GM12878 (cell line): Measurements from ENCODE around the gene ZNF570. TPM values are rescaled to one million over a fixed set of nuclear protein-coding genes. Genes with fewer than 3 reads are reported as not detected.

Experiments
- ATF2 ChIP-seq: IDR thresholded peaks from 2 replicates; pipeline ENCODE4 v1.6.1; 2012; ENCODE audit warnings: low read length, inconsistent platforms
- BCLAF1 ChIP-seq: fragments of 450-650 bp; IDR thresholded peaks from 2 replicates; pipeline ENCODE4 v1.6.1; 2017; ENCODE audit warnings: antibody characterized with exemption, mild to moderate bottlenecking, moderate library complexity
- CBX5 ChIP-seq: sonication (generic); IDR thresholded peaks from 2 replicates; pipeline ENCODE4 v1.6.1; 2016; ENCODE audit warnings: low read depth, moderate library complexity, mild to moderate bottlenecking, inconsistent platforms
- CREB1 ChIP-seq: IDR thresholded peaks from 2 replicates; pipeline ENCODE4 v1.6.1; 2012; ENCODE audit warnings: low read depth, mild to moderate bottlenecking, inconsistent platforms
- HCFC1 ChIP-seq: fragments of 150-350 bp; IDR thresholded peaks from 2 replicates; pipeline ENCODE4 v1.6.1; 2014; ENCODE audit warnings: low read length
- KAT2A ChIP-seq: conservative IDR thresholded peaks from 2 replicates; pipeline ENCODE4 v1.6.1; 2011; ENCODE audit warnings: low read depth, low read length; ENCODE audit not compliant: control insufficient read depth
- KLF5 ChIP-seq: fragments of 450-650 bp; IDR thresholded peaks from 2 replicates; pipeline ENCODE4 v1.6.1; 2014; ENCODE audit warnings: mild to moderate bottlenecking; ENCODE audit not compliant: partially characterized antibody
- MAX ChIP-seq: IDR thresholded peaks from 2 replicates; pipeline ENCODE4 v1.6.1; 2012; ENCODE audit warnings: low read depth, low read length, improper control_type of control experiment
- NR2C2 ChIP-seq: IDR thresholded peaks from 2 replicates; pipeline ENCODE4 v1.6.1; 2011; ENCODE audit warnings: borderline replicate concordance, low read depth; ENCODE audit not compliant: control insufficient read depth, insufficient read length
- RFX5 ChIP-seq: IDR thresholded peaks from 2 replicates; pipeline ENCODE4 v1.6.1; 2011; ENCODE audit warnings: low read depth, low read length, improper control_type of control experiment
- SPI1 ChIP-seq: IDR thresholded peaks from 2 replicates; pipeline ENCODE4 v1.6.1; 2011; ENCODE audit warnings: low read depth, mild to moderate bottlenecking, low read length, moderate library complexity, borderline replicate concordance; ENCODE audit not compliant: insufficient read depth
- TAF1 ChIP-seq: IDR thresholded peaks from 2 replicates; pipeline ENCODE4 v1.6.1; 2011; ENCODE audit warnings: mild to moderate bottlenecking, low read depth, low read length, borderline replicate concordance
- YBX1 ChIP-seq: fragments of 450-650 bp; IDR thresholded peaks from 2 replicates; pipeline ENCODE4 v1.6.1; 2016; ENCODE audit warnings: antibody characterized with exemption
- ZBTB33 ChIP-seq: fragments of 450-650 bp; IDR thresholded peaks from 2 replicates; pipeline ENCODE4 v1.6.1; 2017; ENCODE audit warnings: mild to moderate bottlenecking
- ZNF687 ChIP-seq: fragments of 450-650 bp; IDR thresholded peaks from 2 replicates; pipeline ENCODE4 v1.6.1; 2017; ENCODE audit warnings: mild to moderate bottlenecking, moderate library complexity
- polyA plus RNA-seq, 11 experiments: library from polyadenylated mRNA; depleted of rRNA in 4 of 11; unstranded in 6 of 11; stranded (reverse) in 5 of 11; fragments of >200 nt; fragmentation: Nextera tagmentation in 4 of 11; fragmentation: Illumina TruSeq in 1 of 11; extraction: Ambion mirVana in 4 of 11; extraction: Trizol in 1 of 11; gene quantifications; 1 replicate in 1 of 11; 2 replicates in 10 of 11; pipeline versions ENCODE4 v1.2.1 to v1.2.3, GENCODE V29; 2011 to 2016; ENCODE audit warnings: inconsistent platforms in 2 of 11, missing spikeins in 2 of 11, low read depth in 1 of 11
- total RNA-seq, 4 experiments: library from RNA; depleted of rRNA in 3 of 4; stranded (reverse); fragments of >200 nt in 3 of 4; fragmentation: Illumina TruSeq in 1 of 4; extraction: Trizol in 1 of 4; gene quantifications; 2 replicates each; pipeline versions ENCODE4 v1.2.1 to v1.2.3, GENCODE V29; 2013 to 2021

ZNF570 gene
- total and polyA plus RNA-seq, 10 of the 15 experiments (the other 5 are each of a cell fraction or from before 2014, with no cell fraction given) = 0.25 to 3.6 (median 1.7) TPM

GRCh38 chr19:37466798-37467607, 2.2 kb upstream of the ZNF570 start, which contains the start of gene ZNF569 (continued):
- TF ChIP-seq ZBTB33 = no peak
- peak; percentile 79 for TF ChIP-seq SPI1
- TF ChIP-seq HCFC1 = peak; percentile 99
- no peak for TF ChIP-seq ATF2
- TF ChIP-seq RFX5 = no peak; the same call in 1 of the 2 replicates
- TF ChIP-seq TAF1 = peak; percentile 43; the same call in 1 of the 2 replicates
- TF ChIP-seq BCLAF1 = no peak
- TF ChIP-seq CREB1 = peak; percentile 67
- no peak for TF ChIP-seq YBX1
- TF ChIP-seq KLF5 = no peak
- TF ChIP-seq ZNF687 = no peak; the same call in 1 of the 2 replicates
- no peak for TF ChIP-seq KAT2A
- no peak for TF ChIP-seq NR2C2
- peak; percentile 17; the same call in 1 of the 2 replicates for TF ChIP-seq MAX
- TF ChIP-seq CBX5 = peak; percentile 60; the same call in 1 of the 2 replicates
